HUDEP-2 (cell line): ENCODE data around the gene ANKRD33.
A peak's percentile ranks its signal among the peaks of the same experiment; 100 is the strongest.

Source experiments
- DNase-seq, 76 experiments: peaks; one replicate each; lab custom pipeline; 2025; ENCODE audit not compliant: unreplicated experiment in 76 of 76; lab: John Stamatoyannopoulos, UW

Gene ANKRD33, protein sequence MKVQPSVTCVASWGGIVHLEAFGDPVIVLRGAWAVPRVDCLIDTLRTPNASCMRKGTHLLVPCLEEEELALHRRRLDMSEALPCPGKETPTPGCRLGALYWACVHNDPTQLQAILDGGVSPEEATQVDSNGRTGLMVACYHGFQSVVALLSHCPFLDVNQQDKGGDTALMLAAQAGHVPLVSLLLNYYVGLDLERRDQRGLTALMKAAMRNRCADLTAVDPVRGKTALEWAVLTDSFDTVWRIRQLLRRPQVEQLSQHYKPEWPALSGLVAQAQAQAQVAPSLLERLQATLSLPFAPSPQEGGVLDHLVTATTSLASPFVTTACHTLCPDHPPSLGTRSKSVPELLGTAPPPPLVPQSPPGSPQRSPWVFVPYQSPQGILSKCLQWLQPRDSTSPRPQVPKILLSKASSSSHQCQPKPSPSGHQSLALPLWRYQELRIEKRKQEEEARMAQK

DNA sequence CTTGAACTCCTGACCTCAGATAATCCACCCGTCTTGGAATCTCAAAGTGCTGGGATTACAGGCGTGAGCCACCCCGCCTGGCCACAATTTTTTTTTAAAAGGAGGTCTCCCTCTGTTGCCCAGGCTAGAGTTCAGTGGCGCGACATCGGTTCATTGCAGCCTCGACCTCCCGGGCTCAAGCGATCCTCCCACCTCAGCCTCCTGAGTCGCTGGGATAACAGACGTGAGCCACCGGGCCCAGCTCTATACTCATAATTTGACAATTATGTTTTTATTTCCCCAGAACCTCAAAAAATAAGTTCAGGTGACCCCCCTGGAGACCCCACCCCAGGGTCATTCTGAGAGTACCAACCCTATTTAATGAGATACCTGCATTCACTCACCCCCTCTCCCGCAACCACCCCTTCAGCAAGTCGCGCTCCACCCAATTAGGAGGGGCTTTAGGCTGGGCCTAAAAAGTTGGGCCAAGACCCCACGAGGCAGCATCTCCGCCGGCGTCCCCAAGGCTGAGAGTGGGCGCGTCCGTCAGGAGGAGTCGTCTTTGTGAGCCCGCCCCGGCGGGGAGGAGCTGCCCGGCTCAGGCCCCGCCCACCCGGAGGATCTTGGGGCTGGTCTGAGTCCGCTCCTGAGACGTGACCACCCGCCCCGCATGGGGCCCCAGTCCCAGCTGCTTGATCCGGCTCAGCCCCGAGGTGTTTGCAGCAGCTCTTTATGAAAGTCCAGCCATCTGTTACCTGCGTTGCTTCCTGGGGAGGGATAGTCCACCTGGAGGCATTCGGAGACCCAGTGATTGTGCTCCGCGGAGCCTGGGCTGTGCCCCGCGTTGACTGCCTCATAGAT lies at the start of gene ANKRD33:
Gene ANKRD33 (plus strand): TSS at position 628 of the 840 bp plus-strand sequence. CDS start 84 bp downstream, at position 712.
- peak in 3 of 76 experiments; percentile 2 to 33 (median 26) for DNase-seq

DNA sequence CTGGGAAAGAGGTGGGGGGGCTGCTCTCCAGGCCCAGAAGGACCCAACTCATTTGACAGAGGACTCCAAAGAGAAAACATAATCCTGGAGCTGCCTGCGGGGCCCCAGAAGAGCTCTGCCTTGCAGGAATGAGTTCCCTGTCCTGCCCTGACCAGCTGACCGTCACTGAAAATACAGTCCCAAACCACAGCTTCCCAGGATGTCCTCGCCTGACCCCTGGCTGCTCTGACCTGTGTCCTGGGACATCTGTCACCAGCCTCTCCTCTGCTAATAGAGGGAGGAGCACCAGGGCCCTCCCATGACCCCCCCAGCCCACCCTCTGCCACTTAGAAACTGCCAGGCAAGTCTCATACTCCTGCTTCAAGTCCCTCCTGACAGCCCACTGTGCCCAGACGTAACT lies 49.1 kb upstream of the ANKRD33 start:
- DNase-seq: no peak

DNA sequence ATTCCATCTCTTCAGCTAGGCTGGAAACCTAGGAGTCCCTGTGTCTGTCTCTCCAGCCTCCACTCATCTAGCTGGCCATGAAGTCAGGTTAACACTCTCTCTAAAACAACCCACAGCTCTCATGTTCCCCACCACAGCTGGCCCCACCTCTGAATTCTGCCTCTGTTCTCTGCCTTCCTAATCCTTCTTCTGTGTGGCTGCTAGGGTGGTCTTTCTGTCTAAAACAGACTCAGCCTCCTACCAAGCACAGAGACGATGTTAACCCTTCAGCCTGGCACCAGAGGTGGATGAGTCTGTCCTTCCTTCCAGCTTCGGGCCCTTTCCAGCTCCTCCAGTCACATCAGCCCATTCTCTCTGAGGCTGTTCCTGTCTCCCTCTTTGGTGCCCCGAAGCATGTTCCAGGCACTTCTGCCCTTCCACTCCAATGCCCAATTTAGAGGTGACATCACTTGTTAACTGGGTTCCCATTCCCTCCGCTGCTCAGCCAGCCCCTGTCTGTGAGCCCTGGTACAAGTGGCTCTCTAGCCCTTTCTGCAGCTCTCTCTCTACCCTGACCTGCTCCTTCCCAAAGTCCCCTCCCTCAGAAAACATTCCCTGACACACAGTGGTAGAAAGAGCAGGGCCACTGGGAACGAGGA lies 48.5 kb upstream of the ANKRD33 start:
- no peak for DNase-seq

DNA sequence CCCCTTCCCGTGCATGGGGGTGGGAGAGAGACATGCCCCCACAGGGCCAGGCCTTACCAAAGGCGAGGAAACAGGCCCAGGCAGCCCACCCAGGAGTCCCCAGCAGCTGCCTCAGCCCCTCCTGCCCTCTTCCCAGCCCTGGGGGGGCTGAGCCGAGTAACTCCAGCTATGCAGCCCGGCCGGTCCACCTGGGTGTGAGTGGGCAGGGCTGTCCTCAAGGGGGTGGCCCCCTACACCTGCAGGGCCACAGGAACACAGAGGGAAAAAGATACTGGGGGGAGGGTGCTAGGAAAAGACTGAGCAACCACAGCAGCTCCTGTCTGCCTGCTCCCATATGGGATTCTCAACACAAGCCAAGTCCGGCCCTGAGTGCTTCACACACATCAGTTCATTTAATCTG lies 46.9 kb upstream of the ANKRD33 start:
- no peak for DNase-seq

DNA sequence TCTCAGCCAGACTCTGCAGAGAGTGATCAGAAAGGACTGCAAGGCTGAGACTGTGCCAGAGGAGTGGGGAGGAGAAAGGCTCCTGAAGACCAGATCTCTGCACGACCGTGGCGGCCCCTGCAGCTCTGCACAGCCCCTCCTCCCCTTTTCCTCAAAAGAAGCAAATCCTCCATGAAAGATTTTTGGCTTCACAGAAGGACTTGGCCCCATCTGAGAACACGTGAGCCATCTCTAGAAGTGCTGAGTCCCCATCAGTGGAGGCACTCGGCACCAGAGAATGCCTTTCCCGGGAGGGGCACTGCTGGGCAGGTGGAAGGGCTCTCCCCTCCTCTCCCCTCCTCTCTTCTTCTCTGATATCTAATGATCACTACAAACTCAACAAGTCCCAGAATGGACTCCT lies 46.2 kb upstream of the ANKRD33 start:
- DNase-seq: no peak

DNA sequence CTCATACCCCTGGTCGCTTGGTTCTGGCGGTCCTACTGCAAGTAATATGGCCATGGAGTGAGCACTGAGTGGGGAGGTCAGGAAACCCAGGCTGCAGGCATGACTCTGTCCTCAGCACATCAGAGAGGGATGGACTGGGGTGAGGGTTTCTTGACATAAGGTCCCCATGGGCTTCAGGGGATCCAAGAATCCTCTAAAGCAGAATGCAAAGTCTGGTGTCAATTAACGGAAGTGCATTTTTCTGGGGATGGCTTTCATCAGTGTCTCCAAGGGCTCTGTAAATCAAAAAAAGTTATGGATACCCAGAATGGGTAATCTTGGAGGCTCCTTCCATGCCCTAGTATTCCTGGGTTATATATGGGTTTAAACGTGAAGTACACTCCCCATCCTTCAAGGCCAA lies 43.0 kb upstream of the ANKRD33 start:
- no peak for DNase-seq

DNA sequence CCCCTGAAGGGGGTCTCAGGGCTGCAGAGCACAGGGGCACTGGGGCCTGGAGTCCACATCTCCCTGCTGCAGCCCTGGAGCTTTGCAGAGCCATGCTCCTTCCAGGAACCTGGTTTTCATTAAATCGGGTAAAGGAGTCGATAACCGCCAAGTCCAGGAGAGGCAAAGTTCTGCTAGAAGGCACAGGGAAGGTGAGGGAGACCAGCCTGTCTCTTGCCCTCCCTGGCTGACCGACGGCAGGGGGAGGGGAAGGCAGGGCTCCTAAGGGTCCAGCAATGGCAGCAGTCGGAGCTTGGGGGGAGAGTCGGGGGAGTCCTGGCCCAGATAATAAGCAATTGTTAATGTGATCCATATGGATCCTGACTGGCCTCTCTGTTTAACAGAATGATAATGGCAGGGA lies 42.4 kb upstream of the ANKRD33 start:
- DNase-seq: no peak

DNA sequence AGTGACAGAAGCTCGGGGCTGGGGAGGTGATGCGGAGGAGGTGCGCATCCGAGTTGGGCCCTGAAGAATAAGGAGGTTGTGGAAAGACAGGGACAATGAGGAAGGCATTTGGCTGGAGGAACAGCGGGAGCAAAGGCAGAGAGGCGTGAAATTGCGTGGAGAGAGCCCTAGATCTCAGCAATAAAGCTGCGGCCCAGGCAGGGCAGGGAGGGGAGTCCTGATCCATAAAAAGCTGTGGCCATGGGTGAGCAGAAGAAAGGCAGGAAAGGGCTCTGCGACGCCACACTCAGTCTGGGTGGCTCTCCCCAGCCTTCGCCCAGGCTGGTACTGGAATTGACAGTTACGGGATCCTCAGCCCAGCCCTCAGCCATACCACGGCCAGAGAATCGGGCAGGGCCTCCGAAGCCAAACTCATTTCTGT lies 41.6 kb upstream of the ANKRD33 start:
- no peak for DNase-seq

DNA sequence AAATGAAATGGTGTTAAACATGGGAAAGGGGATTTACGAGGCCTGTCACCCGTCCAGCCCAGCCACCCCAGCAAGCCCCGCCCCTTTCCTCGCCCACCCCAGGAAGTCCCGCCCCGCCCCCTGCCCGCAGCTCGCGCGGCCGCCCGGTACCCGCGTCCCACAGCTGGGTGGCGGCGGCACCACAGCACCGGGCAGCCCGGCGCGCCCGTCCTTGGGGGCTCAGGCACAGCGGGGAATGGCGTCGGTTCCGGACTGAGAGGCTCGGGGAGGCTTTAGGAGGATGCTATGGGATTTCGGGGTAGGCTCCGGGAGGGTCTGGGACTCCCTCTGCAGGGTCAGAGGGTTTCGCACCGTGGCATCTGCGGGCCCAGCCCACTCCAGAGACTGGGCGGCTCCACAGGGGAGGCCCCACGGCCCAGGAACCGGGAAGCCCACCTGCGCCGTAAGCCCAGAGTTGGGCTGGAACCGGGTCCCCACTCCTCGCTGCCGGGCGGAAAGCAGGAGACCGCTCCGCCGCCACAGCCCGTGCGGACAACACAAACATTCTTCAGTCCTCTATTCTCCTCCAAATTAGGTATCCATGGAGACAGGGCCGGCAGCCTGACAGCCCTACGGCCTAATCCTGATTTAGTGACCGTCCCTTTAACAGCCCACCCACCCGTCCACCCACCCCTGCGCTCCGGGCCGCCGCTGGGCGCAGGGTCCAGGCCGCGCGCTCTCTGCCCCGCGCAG lies 40.8 kb upstream of the ANKRD33 start:
- no peak for DNase-seq

DNA sequence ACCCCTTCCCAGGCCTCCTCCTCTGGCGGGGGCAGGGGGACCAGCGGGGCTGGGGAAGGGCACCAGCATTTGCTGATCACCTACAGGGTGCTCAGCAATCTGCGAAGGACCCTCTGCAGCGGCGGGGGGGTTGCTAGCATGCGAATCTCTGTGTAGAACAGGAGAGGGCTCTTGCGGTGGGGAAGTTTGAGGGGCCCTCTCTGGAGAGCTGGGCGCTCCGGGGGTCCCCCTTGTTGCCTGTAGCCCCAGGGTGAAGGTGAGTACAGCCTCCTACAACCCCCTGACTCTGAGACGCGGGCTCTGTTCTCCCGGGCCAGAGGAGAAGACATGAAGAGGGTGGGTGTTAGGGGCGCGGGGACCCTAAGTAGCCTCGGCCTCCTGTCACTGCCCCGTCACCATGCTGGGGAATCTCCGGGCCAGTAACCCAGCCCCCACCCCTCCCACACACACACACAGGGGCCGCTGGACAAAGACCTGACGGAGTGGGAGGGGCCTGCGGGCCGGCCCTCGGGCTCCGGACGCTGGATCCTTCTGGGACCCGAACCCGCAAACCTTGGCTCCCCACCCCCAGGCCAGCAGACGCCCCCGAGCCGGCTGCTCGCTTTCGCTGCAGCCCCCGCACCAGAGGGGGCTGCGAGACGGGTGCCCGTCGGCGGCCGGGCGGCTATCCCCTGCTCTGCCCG lies 40.1 kb upstream of the ANKRD33 start:
- no peak for DNase-seq

DNA sequence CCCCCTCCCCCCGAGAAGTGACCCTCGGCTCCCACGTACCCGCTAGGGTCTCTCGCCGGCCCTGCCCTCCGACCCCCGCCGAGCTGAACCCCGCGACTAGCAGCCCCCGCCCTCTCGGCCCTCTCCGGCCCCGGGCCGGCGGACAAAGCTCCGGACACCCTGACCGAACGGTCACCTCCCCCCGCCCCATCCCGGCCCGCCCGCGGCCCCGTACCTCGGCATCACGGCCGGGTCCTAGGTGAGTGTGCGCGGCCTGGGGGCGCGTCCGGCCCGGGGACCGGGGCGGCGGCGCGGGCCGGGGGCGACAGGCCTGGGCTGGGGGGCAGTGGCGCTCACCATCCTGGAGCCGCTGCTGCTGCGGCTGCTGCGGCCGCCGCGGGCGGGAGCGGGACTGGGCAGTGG lies 39.6 kb upstream of the ANKRD33 start, which contains the start of gene FIGNL2:
Gene FIGNL2 (minus strand): TSS at position 393 of the 402 bp plus-strand sequence. CDS start 26,305 bp downstream, outside the sequence.
- DNase-seq: no peak

DNA sequence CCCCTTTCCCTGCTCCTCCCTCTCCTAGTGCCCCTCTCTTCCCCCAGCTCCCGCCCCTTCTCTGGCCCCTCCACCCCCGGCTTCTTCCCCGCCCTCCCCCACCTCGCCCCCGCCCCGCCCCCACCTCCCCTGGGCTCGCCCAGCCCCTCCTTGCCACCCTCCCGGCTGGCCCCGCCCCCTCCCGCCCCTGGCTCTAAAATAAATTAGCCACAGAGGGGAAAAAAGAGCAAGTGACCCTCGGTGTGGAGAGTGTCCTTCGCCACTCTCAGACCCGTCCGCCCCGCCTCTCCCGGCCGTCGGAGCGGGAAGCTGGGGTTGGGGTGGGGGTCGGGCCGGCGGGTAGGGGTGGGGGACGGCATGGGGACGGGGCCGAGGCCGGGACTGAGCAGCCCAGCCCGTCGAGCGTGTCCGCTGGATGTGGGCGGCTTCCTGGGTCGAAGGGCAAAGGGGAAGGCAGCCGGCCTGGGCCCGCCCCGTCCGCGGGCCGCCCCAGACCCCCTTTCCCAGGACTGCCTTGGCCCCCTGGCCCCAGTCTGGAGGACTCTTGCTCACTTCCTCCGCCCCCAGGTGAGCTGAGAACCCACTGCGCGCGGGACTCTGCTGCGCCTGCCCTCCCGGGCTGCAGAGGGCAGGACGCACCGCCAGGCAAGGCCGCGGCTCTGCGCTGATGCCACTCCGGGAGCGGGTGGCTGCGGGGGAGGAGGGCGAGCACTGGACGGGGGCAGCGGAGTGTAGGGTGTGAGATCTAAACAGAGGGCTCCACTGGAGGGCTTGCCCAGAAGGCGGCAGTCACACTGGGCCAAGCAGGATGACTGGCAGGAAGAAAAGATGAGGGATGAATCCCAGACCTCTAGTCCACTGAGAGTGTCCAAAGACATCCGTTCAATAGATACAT lies 38.8 kb upstream of the ANKRD33 start:
- DNase-seq: no peak

DNA sequence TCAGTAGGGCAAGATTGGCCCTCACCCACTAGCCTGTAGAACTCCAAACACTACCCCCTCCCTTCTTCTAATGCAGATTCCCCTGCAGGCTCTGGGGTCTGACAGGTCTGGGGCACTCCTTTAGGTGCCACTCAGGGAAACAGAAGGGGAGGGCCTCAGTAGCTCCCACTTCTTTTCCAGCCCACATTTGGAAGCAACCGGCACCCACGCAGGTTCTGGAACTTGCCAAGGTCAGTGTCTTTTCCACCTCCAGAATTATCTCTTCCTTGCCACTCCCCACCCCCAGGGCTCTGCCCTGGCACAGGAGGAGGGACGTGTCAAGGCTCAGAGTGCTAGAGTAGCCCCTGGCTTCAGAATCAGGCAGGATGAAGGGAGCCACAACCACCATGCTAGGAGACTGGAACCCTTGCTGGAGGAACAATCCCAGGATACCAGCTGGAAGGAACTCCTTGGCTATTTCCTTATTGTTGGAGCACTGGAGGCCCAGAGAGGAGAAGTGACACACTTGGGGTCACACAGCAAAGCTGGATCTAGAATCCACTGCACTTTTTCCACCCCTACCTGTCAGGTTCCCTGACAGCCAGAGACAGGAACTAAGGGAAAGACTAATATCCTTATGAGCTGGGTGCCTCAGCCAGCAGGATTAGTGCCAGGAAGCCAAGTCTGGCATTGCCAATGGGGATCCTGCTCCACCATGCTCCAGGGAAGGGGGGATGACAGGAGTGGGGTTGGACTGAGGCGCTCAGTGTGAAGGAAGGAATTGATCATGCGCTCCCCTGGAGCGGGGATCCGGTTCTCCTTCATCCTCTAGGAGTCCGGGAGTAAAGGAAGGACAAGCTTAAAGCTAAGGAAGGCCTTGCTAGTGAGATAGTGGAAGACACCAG lies 37.6 kb upstream of the ANKRD33 start:
- no peak for DNase-seq

DNA sequence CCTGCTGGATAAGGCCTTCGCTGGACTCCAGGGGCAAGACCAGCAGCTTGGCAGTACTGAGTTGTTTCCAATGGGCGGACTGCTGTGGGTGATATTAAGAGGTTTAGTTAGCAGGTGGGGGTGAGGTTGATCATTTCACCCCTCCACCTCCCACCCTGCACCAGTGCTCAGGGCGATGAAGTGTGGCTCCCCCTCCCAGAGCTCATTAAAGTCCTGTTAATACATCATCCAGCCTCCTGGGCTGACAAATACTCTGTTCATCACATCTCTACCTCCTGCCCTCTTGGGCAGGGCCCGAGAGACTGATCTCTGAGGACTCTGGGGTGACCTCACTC lies 37.0 kb upstream of the ANKRD33 start:
- DNase-seq: no peak

DNA sequence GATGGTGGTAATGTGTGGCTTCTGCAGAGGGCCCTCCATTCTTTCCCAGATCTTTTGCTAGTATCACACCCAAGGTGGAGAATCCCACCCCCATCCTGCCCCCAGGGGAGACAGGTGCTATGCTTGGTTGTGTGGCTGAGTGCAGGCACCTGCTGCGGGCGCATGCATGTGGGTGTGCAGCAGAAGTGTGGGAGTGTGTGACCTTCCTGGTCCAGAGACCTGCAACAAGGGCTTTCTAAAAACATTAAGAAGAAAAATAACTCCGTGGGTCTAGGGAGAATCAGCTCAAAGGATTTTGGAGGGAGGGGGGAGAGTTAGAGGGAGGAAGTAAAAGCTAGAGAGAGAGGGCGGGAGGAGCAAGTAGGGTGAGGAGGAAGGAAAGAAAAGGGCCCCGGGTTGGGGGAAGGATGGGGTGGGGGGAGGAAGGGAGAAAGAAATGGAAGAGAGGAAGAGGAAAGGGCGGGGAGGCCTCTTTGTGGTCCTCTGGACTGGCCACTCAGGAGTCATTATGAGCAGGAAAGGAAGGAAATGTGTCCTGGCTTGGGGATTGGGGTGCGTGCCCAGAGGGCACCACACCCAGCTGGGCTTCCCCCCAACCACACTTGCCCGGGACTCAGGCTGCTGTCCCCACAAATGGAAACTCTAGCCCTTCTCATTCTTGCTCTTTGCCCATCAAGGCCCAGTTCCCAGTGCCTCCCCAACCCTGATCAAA lies 36.3 kb upstream of the ANKRD33 start:
- DNase-seq: no peak

DNA sequence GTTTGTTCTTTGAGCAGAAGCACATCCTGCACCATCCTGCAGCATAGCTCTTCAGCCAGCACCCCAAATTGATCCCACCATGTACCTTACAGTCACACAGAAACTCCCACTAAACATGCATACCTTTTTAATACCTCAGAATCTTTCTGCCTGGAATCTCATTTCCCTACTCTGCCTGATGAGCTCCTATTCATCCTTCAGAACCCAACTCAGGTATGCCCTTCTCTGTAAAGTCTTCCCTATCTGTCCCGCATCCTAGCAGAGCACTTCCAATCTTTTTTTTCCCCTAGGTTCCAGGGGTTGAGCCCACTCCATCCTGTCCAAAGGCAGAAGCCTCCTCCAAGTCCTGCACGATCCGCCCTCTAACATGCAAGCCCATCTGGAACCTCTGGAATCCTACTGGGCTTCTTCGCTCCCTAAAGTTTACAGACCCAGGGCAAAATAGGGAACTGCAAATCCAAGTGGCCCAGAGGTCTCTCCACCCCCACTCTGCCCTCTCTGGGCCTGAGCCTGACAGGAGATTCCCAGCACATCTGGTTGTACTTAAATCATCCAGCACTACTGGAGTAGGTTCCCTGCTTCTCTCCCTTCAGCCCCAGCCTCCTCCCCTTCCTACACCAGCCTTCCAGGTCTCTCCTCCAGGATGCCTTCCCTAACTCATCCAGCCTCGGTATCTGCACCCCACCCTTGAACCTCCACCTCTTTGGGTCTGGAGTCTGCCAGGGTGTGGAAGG lies 35.3 kb upstream of the ANKRD33 start:
- no peak for DNase-seq
